Measurements from ENCODE around the gene LONP1. TPM values are rescaled to one million over a fixed set of nuclear protein-coding genes. Genes with fewer than 3 reads are reported as not detected.
A peak's percentile ranks its signal among the peaks of the same experiment; 100 is the strongest.

Gene LONP1
- total RNA-seq, 1 donor from 2014 or later: 64.4 TPM

- H3K36me3 Mint-ChIP-seq (ENCODE audit: low read depth, unreplicated experiment): peaks cover 13% of the 10 kb centered on the region
- no peak for TF ChIP-seq CTCF (IDR thresholded peaks at IDR 0.05; ENCODE audit: unreplicated experiment)
- H3K4me3 Mint-ChIP-seq (ENCODE audit: unreplicated experiment): peak overlapping the region; percentile 94
- H3K4me1 Mint-ChIP-seq (ENCODE audit: unreplicated experiment): peaks cover 30% of the 10 kb centered on the region
- no peaks in the 10 kb centered on the region for H3K9me3 Mint-ChIP-seq (ENCODE audit: unreplicated experiment)
- peak overlapping the region; percentile 97 for H3K27ac Mint-ChIP-seq (ENCODE audit: unreplicated experiment)
- peaks cover 24% of the 10 kb centered on the region for H3K27me3 Mint-ChIP-seq (ENCODE audit: unreplicated experiment)
- no peak for DNase-seq (ENCODE audit: low spot score)
Observed at GRCh38 chr19:5680084-5680436, 39.9 kb downstream of the LONP1 start.

- H3K4me1 Mint-ChIP-seq (ENCODE audit: unreplicated experiment): peaks cover 34% of the 10 kb centered on the region
- DNase-seq (ENCODE audit: low spot score): no peak
- peak overlapping the region; percentile 97 for H3K27ac Mint-ChIP-seq (ENCODE audit: unreplicated experiment)
- H3K27me3 Mint-ChIP-seq (ENCODE audit: unreplicated experiment): peaks cover 24% of the 10 kb centered on the region
- no peak for TF ChIP-seq CTCF (IDR thresholded peaks at IDR 0.05; ENCODE audit: unreplicated experiment)
- H3K9me3 Mint-ChIP-seq (ENCODE audit: unreplicated experiment): no peaks in the 10 kb centered on the region
- H3K4me3 Mint-ChIP-seq (ENCODE audit: unreplicated experiment): peak overlapping the region; percentile 94
- peaks cover 13% of the 10 kb centered on the region for H3K36me3 Mint-ChIP-seq (ENCODE audit: low read depth, unreplicated experiment)
Observed at GRCh38 chr19:5679289-5680083, 40.5 kb downstream of the LONP1 start.

- no peak for DNase-seq (ENCODE audit: low spot score)
- Mint-ChIP-seq H3K27me3 (ENCODE audit: unreplicated experiment) (peaks cover 32% of the 10 kb centered on the region), H3K4me1 (ENCODE audit: unreplicated experiment) (peaks cover 34% of the 10 kb centered on the region), H3K36me3 (ENCODE audit: low read depth, unreplicated experiment) (peaks cover 17% of the 10 kb centered on the region), H3K9me3 (ENCODE audit: unreplicated experiment) (no peaks in the 10 kb centered on the region), H3K4me3 (ENCODE audit: unreplicated experiment) (no peak overlapping the region), H3K27ac (ENCODE audit: unreplicated experiment) (no peak overlapping the region)
- TF ChIP-seq CTCF (IDR thresholded peaks at IDR 0.05; ENCODE audit: unreplicated experiment): no peak
Observed at GRCh38 chr19:5678071-5678718, 41.8 kb downstream of the LONP1 start.

GRCh38 chr19:5677580-5677979, 42.4 kb downstream of the LONP1 start:
- TF ChIP-seq CTCF (IDR thresholded peaks at IDR 0.05; ENCODE audit: unreplicated experiment): no peak
- Mint-ChIP-seq H3K4me3 (ENCODE audit: unreplicated experiment) (no peak overlapping the region), H3K4me1 (ENCODE audit: unreplicated experiment) (peaks cover 34% of the 10 kb centered on the region), H3K36me3 (ENCODE audit: low read depth, unreplicated experiment) (peaks cover 24% of the 10 kb centered on the region), H3K9me3 (ENCODE audit: unreplicated experiment) (no peaks in the 10 kb centered on the region), H3K27me3 (ENCODE audit: unreplicated experiment) (peaks cover 32% of the 10 kb centered on the region), H3K27ac (ENCODE audit: unreplicated experiment) (no peak overlapping the region)
- no peak for DNase-seq (ENCODE audit: low spot score)

- no peak for TF ChIP-seq CTCF (IDR thresholded peaks at IDR 0.05; ENCODE audit: unreplicated experiment)
- Mint-ChIP-seq H3K4me1 (ENCODE audit: unreplicated experiment) (peaks cover 32% of the 10 kb centered on the region), H3K9me3 (ENCODE audit: unreplicated experiment) (no peaks in the 10 kb centered on the region), H3K4me3 (ENCODE audit: unreplicated experiment) (no peak overlapping the region), H3K27ac (ENCODE audit: unreplicated experiment) (no peak overlapping the region), H3K36me3 (ENCODE audit: low read depth, unreplicated experiment) (peaks cover 24% of the 10 kb centered on the region), H3K27me3 (ENCODE audit: unreplicated experiment) (peaks cover 28% of the 10 kb centered on the region)
- DNase-seq (ENCODE audit: low spot score): no peak
Observed at GRCh38 chr19:5677136-5677535, 42.8 kb downstream of the LONP1 start.
